B cell (primary cell): ENCODE data around the gene FOXO3. TPM values are rescaled to one million over a fixed set of nuclear protein-coding genes. Genes with fewer than 3 reads are reported as not detected.

ENCODE experiments used
- ATAC-seq: fragments of 200-7000 bp; cut with Tn5 transposase; one replicate; pipeline ENCODE4 v1.10.0; 2021; ENCODE audit warnings: low read depth, mild to moderate bottlenecking, moderate number of reproducible peaks, moderate library complexity
- CTCF ChIA-PET: fragments of 350-600 bp; sonication (Branson Sonifier 250); formaldehyde crosslinking; loops from one replicate; lab custom pipeline; 2021; ENCODE audit warnings: antibody characterized with exemption, inconsistent platforms; lab: Charles Lee
- POLR2A ChIA-PET: fragments of 350-600 bp; sonication (Branson Sonifier 250); formaldehyde crosslinking; loops from one replicate; lab custom pipeline; 2021; ENCODE audit warnings: antibody characterized with exemption; lab: Charles Lee
- DNase-seq: peaks from one replicate; pipeline ENCODE4 v3.0.0; 2013
- H2AFZ ChIP-seq: 2 replicates; pipeline ENCODE4 v1.6.1; 2012; ENCODE audit warnings: mild to moderate bottlenecking, low read depth, low read length; ENCODE audit not compliant: insufficient read depth, poor library complexity, severe bottlenecking
- H3K27ac ChIP-seq, 2 donors: 1 replicate in 1 of 2; 2 replicates in 1 of 2; pipeline ENCODE4 v1.5.1; 2012 to 2013; ENCODE audit warnings: low read length in 2 of 2, mild to moderate bottlenecking in 2 of 2, moderate library complexity in 1 of 2
- H3K27me3 ChIP-seq, 4 experiments: fragments of 200-600 bp in 1 of 4; sonication (generic) in 1 of 4; replicated peaks in 1 of 4; 1 replicate in 2 of 4; 2 replicates in 2 of 4; pipeline versions ENCODE4 v1.6.1 to v1.7.0; 2013 to 2016; ENCODE audit warnings: low read length in 3 of 4, mild to moderate bottlenecking in 2 of 4, mixed read lengths in 1 of 4, moderate library complexity in 1 of 4; ENCODE audit not compliant: insufficient read depth in 4 of 4, control insufficient read depth in 3 of 4; ENCODE audit errors: control extremely low read depth in 1 of 4
- H3K36me3 ChIP-seq, 2 experiments: replicated peaks in 1 of 2; 1 replicate in 1 of 2; 2 replicates in 1 of 2; pipeline versions ENCODE4 v1.6.1 to v1.7.1; 2013; ENCODE audit warnings: low read length in 1 of 2; ENCODE audit not compliant: insufficient read depth in 2 of 2, control insufficient read depth in 1 of 2; ENCODE audit errors: control extremely low read depth in 1 of 2, extremely low read depth in 1 of 2
- H3K4me1 ChIP-seq, 2 donors: fragments of 200-600 bp in 1 of 2; sonication (generic) in 1 of 2; 1 replicate in 1 of 2; 2 replicates in 1 of 2; pipeline versions ENCODE4 v1.5.1 to v1.6.1; 2013 to 2017; ENCODE audit warnings: low read length in 2 of 2; ENCODE audit not compliant: control insufficient read depth in 2 of 2, insufficient read depth in 2 of 2
- H3K4me2 ChIP-seq: replicated peaks from 2 replicates; pipeline ENCODE3; 2012; ENCODE audit warnings: mild to moderate bottlenecking, low read depth, low read length; ENCODE audit not compliant: poor library complexity, severe bottlenecking
- H3K4me3 ChIP-seq, 5 experiments: fragments of 200-600 bp in 1 of 5; sonication (generic) in 1 of 5; 1 replicate in 3 of 5; 2 replicates in 2 of 5; pipeline versions ENCODE4 v1.5.1 to v1.7.0; 2011 to 2016; ENCODE audit warnings: low read length in 4 of 5, mild to moderate bottlenecking in 4 of 5, low read depth in 2 of 5, control low read depth in 1 of 5, moderate library complexity in 1 of 5; ENCODE audit not compliant: insufficient read depth in 1 of 5; ENCODE audit errors: control extremely low read depth in 1 of 5, extremely low read depth in 1 of 5
- H3K79me2 ChIP-seq: fragments of 200-600 bp; sonication (generic); one replicate; pipeline ENCODE4 v1.6.0; 2016; ENCODE audit warnings: low read length; ENCODE audit not compliant: control insufficient read depth, insufficient read depth
- H3K9ac ChIP-seq: fragments of 200-600 bp; sonication (generic); 2 replicates; pipeline ENCODE4 v1.6.1; 2017; ENCODE audit warnings: mild to moderate bottlenecking, low read length, moderate library complexity
- H3K9me3 ChIP-seq, 3 donors: one replicate each; pipeline versions ENCODE4 v1.6.1 to v1.7.1; 2013; ENCODE audit warnings: low read length in 2 of 3; ENCODE audit not compliant: control insufficient read depth in 2 of 3, insufficient read depth in 1 of 3; ENCODE audit errors: control extremely low read depth in 1 of 3
- H4K20me1 ChIP-seq: 2 replicates; pipeline ENCODE4 v1.6.0; 2012; ENCODE audit warnings: mild to moderate bottlenecking, low read length; ENCODE audit not compliant: insufficient read depth, control insufficient read depth, poor library complexity, severe bottlenecking
- H3K27ac Mint-ChIP-seq: one replicate; pipeline ENCODE4 v1.8.0; 2021; ENCODE audit warnings: mixed read lengths
- H3K27me3 Mint-ChIP-seq: one replicate; pipeline ENCODE4 v1.8.0; 2021; ENCODE audit warnings: mixed read lengths
- H3K4me1 Mint-ChIP-seq: one replicate; pipeline ENCODE4 v1.8.0; 2021; ENCODE audit warnings: mixed read lengths
- H3K4me3 Mint-ChIP-seq: one replicate; pipeline ENCODE4 v1.8.0; 2021; ENCODE audit warnings: mixed read lengths
- H3K9me3 Mint-ChIP-seq: one replicate; pipeline ENCODE4 v1.8.0; 2022; ENCODE audit warnings: mixed read lengths; ENCODE audit not compliant: insufficient read depth
- EZH2 ChIP-seq: IDR thresholded peaks from 2 replicates; pipeline ENCODE4 v1.6.1; 2012; ENCODE audit warnings: borderline replicate concordance, low read depth, mild to moderate bottlenecking, moderate library complexity, low read length; ENCODE audit not compliant: insufficient read depth, poor library complexity, severe bottlenecking
- WGBS: methylation state at CpG from one replicate; pipeline ENCODE4 v1.1.5; 2013; ENCODE audit warnings: missing lambda C conversion rate; ENCODE audit not compliant: insufficient coverage; 5-methylcytosine and 5-hydroxymethylcytosine counted together
- intact Hi-C: fragments of 100-400 bp; cut with micrococcal nuclease; formaldehyde crosslinking; loops from one replicate; pipeline ENCODE4 v1.10.0; 2022
- polyA plus RNA-seq: library from polyadenylated mRNA; depleted of rRNA; stranded (reverse); fragments of >200 nt; gene quantifications from 2 replicates; pipeline ENCODE4 v1.2.3, GENCODE V29; 2012
- total RNA-seq, 2 donors: library from RNA; stranded (reverse); fragments of 120-200 nt in 1 of 2; gene quantifications; 1 replicate in 1 of 2; 2 replicates in 1 of 2; pipeline versions ENCODE4 v1.2.3 to v1.2.4, GENCODE V29; 2013 to 2022
- TF ChIP-seq, protein P1 (sequence below): fragments of 200-600 bp; IDR thresholded peaks from one replicate; pipeline ENCODE4 v1.8.0; 2022; ENCODE audit warnings: antibody characterized with exemption, mild to moderate bottlenecking

Gene FOXO3
- total and polyA plus RNA-seq, 2 donors (not counting 1 experiment from before 2014, with no cell fraction given) = 6.0 to 16.9 TPM

DNA sequence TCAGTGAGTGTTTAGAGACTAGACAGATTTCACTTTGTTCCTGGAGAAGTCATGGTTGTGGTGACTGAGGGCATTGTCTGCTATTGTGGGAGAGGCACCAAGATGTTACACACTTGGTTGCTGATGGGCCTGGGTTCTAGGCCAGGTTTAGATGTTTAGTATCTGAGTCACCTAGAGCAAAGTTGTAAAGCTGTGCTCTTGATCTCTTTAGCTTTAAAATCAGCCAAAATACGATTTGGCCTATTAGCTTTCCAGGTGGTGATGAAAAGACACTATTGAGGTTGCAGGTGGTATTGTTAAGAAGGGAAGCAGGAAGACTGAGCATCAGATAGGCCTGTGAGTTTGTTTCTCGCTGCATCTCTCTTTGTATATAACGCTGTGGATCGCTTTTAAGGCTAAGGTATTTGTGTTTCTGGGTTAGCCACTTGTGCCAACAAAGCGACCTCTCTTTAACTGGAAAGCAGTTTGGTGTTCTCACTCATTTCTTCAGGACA lies 48.6 kb downstream of the FOXO3 start:
- no peak overlapping the region for H3K4me3 ChIP-seq
- H3K79me2 ChIP-seq = peaks cover 59% of the 10 kb centered on the region
- H3K27ac Mint-ChIP-seq = no peak overlapping the region
- TF ChIP-seq, protein P1, sequence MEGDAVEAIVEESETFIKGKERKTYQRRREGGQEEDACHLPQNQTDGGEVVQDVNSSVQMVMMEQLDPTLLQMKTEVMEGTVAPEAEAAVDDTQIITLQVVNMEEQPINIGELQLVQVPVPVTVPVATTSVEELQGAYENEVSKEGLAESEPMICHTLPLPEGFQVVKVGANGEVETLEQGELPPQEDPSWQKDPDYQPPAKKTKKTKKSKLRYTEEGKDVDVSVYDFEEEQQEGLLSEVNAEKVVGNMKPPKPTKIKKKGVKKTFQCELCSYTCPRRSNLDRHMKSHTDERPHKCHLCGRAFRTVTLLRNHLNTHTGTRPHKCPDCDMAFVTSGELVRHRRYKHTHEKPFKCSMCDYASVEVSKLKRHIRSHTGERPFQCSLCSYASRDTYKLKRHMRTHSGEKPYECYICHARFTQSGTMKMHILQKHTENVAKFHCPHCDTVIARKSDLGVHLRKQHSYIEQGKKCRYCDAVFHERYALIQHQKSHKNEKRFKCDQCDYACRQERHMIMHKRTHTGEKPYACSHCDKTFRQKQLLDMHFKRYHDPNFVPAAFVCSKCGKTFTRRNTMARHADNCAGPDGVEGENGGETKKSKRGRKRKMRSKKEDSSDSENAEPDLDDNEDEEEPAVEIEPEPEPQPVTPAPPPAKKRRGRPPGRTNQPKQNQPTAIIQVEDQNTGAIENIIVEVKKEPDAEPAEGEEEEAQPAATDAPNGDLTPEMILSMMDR = no peak
- no peak for TF ChIP-seq EZH2
- H3K9me3 Mint-ChIP-seq = peaks cover 5% of the 10 kb centered on the region
- H3K36me3 ChIP-seq = no peaks in the 10 kb centered on the region
- no peaks in the 10 kb centered on the region for H3K27me3 Mint-ChIP-seq
- no peak overlapping the region for H3K4me2 ChIP-seq
- H3K27ac ChIP-seq = no peak overlapping the region
- intact Hi-C loops = no loop called here
- H4K20me1 ChIP-seq = peaks cover 29% of the 10 kb centered on the region
- CTCF ChIA-PET = no interaction called here
- 98% methylated on average over 4 of the region's 5 CpGs for WGBS
- ATAC-seq = no peak
- no peak for DNase-seq
- no peaks in the 10 kb centered on the region for H3K4me1 ChIP-seq
- peaks cover 26% of the 10 kb centered on the region for H3K4me1 Mint-ChIP-seq
- H3K4me3 Mint-ChIP-seq = no peak overlapping the region
- peaks cover 4 to 6% (median 5%) of the 10 kb centered on the region in 3 donors for H3K9me3 ChIP-seq
- no peak overlapping the region for H2AFZ ChIP-seq
- H3K9ac ChIP-seq = no peak overlapping the region
- POLR2A ChIA-PET = no interaction called here
- H3K27me3 ChIP-seq = no peaks in the 10 kb centered on the region

DNA sequence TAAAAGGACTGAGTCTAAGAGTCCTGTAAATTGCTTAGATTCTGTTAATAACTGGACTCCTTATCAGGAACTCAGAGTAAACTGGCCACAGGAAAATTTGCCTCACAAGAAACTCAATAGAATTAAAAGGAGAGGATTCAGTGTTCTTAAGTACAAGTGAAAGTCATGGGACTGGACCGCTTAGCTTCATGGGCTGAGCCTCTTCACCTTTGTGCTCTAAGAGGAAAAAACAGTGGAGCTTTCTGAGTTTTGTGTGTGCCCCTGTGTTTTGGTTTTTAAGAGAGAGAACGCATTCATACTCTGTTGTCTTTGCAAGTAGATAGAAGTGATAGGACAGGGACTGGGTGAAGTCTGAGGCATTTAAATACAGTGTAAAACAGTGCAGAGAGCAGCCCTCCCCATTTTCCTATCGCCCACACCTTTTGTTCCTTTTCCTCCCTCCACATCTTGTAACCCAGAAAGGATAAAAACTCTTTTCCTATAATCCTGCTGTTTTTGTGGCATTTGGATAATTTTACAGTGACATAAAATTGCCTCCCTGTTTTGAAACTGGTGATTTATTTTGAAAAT lies 49.6 kb downstream of the FOXO3 start:
- TF ChIP-seq, protein P1 = no peak
- no peak for TF ChIP-seq EZH2
- Histone ChIP-seq H3K9me3 (peaks cover 4 to 6% (median 5%) of the 10 kb centered on the region in 3 donors), H3K4me2 (no peak overlapping the region), H3K79me2 (peaks cover 56% of the 10 kb centered on the region), H3K4me3 (no peak overlapping the region), H3K9ac (no peak overlapping the region), H2AFZ (no peak overlapping the region), H3K4me1 (no peaks in the 10 kb centered on the region), H3K27ac (no peak overlapping the region), H3K36me3 (no peaks in the 10 kb centered on the region), H3K27me3 (no peaks in the 10 kb centered on the region), H4K20me1 (peaks cover 29% of the 10 kb centered on the region)
- ATAC-seq = no peak
- intact Hi-C loops = loop anchor here (5.0 kb wide), 1 partner anchor 33 kb away; no protein-coding TSS in a partner anchor
- Mint-ChIP-seq H3K4me3 (no peak overlapping the region), H3K4me1 (peaks cover 26% of the 10 kb centered on the region), H3K27ac (no peak overlapping the region), H3K9me3 (peaks cover 5% of the 10 kb centered on the region), H3K27me3 (no peaks in the 10 kb centered on the region)
- DNase-seq = no peak
- POLR2A ChIA-PET = no interaction called here
- CTCF ChIA-PET = no interaction called here
- WGBS = 100% methylated on average over 1 of the region's 3 CpGs
